COLO829 (cell line): ENCODE results near the gene NEDD8.
"Not testable (repeated sequence)": the region's sequence is repeated elsewhere in the genome, so short reads cannot be mapped to it uniquely, and the experiment has no call there.

Source experiments
- DNase-seq: peaks from one replicate; pipeline ENCODE4 v3.0.0; 2012; ENCODE audit warnings: low spot score

Gene NEDD8

DNA sequence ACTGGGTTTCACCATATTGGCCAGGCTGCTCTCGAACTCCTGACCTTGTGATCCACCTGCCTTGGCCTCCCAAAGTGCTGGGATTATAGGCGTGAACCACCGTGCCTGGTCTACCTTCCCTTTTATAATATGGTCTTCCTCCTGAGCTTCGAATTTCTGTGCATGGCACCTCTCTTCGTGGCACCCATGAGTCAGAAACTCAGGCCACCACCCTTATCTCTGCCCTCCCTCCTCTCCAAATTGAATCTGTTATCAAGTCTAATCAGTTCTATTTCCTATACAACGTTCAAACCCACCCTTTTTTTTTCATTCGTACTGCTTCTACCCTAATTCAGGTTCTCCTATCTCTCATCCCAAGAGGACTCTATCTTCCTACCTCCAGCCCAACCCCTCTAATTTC, 15.3 kb upstream of the NEDD8 start:
- no peak for DNase-seq

GRCh38 chr14:24246765-24247212, 14.6 kb upstream of the NEDD8 start:
- no peak for DNase-seq

- not testable (repeated sequence) for DNase-seq
Observed at GRCh38 chr14:24245350-24245749, 13.2 kb upstream of the NEDD8 start.

DNA sequence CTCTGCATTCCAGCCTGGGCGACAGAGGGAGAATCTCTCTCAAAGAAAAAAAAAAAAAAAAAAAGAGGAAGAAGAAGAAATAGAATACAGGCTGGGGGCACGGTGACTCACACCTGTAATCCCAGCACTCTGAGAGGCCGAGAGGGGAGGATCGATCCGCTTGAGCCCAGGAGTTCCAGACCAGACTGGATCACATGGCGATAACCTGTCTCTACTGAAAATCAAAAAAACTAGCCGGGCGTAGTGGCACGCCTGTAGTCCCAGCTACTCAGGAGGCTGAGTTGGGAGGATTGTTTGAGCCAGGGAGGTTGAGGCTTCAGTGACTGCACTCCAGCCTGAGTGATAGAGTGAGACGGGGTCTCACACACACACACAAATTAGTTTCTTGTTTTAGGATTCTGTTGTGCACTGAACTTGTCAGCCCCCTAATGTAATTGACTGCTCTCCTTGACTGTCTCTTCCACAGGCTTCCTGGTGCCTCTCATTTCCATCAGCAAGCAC, 11.2 kb upstream of the NEDD8 start:
- no peak for DNase-seq

- peak; percentile 98 for DNase-seq
Observed at GRCh38 chr14:24241829-24242443, 9.8 kb upstream of the NEDD8 start.

DNA sequence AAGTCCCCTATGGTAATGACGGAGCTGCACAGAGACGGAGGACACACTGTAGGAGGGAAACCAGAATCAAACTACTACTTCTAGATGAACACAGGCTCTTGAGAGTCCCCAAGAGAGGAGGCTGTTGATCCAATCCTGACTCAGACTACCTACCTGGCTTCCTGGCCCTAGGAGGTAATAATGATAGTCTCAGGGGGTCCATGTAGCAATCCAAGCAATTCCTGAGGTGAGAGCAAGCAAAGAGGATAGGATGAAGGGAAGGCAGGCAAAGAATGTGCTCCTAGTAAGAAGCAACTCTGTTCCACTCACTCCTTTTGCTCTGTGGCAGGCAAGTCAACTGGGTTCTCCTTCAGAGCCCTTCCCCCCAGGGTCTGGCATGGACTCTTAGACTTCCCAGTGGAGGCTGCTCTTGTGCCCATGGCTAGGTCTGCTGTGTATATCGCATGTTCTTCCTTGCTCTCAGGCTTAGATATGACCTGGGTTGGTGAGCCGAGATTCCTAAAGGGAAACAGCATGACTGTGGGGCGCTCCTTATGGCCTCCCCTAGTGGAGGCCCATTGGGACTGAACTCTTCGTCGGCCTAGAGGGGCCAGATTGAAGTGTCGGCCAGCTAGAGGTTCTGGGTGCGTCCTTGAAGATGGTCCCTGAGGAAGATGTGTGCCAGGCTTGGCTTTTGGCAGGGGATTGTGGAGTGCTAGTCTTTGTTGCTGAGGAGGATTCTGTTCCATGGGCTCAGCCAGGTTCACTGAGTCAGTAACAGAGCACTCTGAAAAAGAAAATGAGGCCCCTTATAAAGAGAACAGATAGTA, 8.1 kb upstream of the NEDD8 start:
- DNase-seq = no peak

GRCh38 chr14:24238527-24239037, 6.4 kb upstream of the NEDD8 start:
- no peak for DNase-seq

- DNase-seq = no peak
Observed at GRCh38 chr14:24238123-24238522, 6.0 kb upstream of the NEDD8 start.

GRCh38 chr14:24237463-24237955, 5.3 kb upstream of the NEDD8 start:
- no peak for DNase-seq

GRCh38 chr14:24236689-24237462, 4.7 kb upstream of the NEDD8 start:
- DNase-seq = no peak

DNA sequence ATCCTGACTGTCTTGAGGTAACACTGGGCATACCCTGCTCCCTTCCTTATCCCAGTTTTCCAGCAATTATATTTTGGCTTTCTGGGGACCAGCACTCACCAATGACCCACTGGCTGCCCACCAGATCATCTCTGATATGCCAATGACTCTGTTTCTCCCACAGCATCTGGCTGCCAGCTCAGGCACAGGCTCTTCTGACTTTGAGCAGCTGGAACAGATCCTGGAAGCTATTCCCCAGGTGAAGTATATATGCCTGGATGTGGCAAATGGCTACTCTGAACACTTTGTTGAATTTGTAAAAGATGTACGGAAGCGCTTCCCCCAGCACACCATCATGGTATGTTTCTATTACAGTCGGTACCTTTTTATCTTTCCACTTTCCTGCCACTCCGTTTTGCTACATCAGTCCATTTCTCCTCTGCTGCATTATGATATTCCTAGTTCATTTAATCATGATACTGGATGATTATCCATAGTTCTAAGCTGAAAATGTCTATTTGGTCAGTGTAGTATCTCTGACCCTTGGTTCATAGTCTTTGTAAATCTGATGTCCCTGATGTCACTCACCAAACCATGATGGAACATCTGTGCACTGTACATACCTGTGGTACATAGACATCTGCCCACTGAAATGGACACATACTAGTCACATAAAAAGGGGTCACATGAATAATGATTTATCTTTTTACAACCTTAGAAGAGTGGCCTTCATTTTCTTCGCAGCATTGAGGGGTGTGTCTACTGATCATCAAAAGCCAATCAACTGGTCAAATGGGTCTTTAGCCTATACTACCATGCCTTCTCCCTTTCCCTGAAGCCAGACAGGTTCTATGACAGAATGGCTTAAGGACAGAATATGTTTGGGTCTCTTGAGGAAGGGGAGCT, 3.9 kb upstream of the NEDD8 start:
- DNase-seq = no peak

DNA sequence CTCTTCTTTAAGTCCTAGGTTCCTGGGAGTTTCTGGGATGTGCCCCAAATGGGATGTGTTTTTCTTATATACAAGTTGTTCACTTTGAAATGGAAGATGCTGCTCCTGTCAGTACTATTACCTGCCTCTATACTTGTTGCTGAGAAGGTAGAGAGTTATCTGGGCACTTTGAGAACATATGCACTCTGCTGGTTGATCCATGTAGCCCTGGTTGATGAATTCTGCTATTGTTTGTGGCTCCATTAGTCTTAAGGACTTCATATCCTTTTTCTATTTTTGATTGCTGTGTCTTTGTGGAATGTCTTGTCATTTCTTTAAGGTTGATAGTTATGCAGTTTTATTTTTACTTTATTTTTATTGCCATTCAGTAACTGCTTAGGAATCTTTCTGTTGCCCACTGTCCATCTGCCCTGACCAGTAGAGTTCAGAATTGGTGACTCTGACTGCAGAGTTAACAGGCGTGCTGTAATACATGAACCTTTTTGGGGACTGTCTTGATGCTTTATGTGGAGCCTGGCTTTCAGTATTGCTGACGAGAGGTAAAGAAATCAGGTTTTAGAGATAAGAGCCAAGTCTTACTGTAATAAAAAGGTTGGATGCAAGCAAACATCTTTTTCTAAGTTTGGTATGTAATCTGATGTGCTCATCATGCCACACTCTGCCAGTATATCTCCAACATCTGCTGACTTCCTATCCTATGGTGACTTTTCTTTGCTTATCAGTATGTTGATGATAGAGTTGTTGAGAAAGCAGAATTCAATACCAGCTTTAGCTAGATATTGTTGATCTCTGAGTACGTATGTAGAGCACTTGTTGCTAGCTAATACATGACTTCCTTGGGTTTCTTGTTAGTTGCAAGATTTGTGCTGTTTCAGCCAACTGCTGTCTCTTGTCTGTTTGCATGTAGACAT, 2.2 kb upstream of the NEDD8 start:
- no peak for DNase-seq

- no peak for DNase-seq
Observed at GRCh38 chr14:24233538-24233866, 1.3 kb upstream of the NEDD8 start.

DNA sequence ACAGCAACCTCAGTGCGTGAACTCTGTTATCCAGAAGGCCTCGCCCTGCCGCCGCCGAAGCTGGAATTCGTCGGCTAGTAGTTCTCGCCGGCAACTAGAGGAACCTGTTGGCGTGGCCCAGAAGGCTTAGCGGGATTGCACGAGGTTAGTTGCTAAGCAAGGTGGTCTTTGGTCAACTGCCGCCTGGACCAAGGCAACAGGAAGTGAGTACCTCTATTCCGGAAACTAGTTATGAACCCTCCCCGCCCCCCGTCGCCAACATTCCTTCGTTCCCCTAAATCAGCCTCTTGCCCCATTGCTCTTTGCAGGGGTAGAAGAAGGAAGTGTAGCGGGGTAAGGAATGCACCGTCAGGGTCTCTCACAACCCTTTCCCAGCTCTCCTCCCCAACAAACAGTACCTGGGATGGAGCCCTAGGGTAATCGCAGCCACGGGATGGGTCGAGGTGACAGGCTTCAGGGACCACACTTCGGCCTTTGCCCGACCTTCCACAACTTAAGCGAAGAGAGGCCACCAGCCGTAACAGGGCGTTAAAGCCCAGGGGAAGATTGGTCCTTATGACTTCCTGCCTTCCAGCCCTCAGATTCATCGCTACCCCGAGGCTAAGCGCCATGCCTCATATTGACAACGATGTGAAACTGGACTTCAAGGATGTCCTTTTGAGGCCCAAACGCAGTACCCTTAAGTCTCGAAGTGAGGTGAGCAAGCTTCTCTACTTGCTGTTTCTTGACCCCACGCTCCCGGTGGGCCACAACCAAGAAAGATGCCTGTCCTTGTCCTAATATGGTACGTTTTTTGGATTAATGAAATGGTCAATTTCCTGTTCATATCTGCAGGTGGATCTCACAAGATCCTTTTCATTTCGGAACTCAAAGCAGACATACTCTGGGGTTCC, 724 bp upstream of the NEDD8 start, which contains the start of gene GMPR2:
Gene GMPR2 (plus strand): TSS at position 285 of the 893 bp plus-strand sequence. CDS start 325 bp downstream, at position 610.
- peak; percentile 61 for DNase-seq

DNA sequence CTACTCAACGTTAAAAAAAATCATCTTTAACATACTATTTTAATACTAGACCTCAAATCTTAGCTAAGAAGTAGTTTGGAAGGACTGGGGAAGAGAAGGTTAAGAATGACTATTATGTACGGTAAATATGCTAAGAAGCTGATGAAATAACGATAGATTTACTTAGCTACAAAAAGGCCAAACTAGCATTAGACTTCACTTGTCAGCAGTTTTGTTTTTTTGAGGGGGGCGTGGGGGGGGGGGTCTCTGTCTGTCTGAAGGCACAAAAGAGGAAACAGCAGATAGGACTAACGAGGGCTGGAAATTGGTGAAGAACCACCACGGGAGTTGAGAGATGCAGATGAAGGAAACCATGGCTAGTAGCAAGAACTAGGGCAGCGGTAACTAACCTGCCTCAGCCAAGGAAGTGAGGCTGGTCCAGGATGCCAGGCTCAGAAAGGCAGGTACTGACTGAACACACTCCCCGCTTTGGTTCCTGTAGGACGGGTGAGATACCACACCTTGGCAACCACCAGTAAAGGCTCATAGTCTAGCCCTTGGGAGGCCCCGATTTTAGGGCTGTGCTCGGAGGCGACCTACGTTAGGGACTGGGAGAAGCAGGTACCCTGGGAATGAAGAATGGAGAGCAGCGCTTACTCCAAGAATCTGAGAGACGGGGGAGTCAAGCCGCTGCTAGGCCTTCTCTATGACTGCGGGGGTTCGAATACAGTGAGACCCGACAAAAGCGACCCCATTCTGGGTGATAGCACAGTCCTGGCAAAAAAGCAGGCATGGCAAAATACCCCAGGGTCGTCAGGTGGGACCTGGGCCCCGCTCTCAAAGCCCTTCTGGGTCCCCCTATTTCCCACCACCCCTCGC, 675 bp downstream of the NEDD8 start:
- DNase-seq = no peak

DNA sequence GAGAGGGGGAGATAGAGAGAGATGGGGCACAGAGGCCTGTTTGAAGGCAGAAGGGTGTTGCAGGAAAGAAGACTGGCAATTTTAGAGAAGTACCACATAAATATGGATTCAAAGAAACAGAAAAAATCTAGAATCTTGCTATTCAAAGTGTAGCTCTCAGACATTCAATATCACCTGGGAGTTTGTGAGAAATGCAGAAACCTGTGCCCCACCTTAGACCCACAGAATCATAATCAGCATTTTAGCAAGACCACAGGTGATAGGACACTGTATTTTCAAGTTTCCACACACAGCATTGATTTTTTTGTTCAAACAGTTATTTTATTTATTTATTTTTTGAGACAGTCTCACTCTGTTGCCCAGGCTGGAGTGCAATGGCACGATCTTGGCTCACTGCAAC, 3.3 kb downstream of the NEDD8 start:
- DNase-seq = no peak

GRCh38 chr14:24226473-24226872, 5.7 kb downstream of the NEDD8 start:
- DNase-seq = no peak

DNA sequence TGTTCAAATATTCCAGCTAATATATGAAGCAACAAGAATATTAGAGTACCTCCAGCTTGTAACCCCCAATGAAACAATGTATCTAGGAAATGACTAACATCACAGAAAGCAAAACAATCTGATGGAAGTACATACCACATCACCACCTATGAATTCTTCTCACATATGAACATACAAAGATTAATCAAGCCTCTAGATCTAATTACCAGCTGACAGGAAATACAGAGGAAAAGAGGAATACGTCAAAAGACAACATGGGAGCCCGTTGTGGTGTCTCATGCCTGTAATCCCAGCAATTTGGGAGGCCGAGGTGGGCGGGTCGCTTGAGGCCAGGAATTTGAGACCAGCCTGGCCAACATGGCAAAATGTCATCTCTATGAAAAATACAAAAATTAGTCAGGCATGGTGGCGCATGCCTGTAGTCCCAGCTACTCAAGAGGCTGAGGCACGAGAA, 7.5 kb downstream of the NEDD8 start:
- no peak for DNase-seq
